Right atrium auricular region (tissue), 2 donors: ENCODE results near the gene ACRBP. TPM values are rescaled to one million over a fixed set of nuclear protein-coding genes. Genes with fewer than 3 reads are reported as not detected.

Experiments used
- DNase-seq: peaks from one replicate; pipeline ENCODE4 v3.0.0-alpha.2; 2019; ENCODE audit warnings: low spot score
- H3K27ac ChIP-seq, 2 donors: fragments of 200-600 bp; sonication (generic); 1 replicate in 1 of 2; 2 replicates in 1 of 2; pipeline ENCODE4 v1.5.1; 2016 to 2019
- H3K27me3 ChIP-seq, 2 donors: fragments of 200-600 bp; sonication (generic); one replicate each; pipeline versions ENCODE4 v1.5.1 to v1.6.0; 2017 to 2019
- H3K36me3 ChIP-seq: fragments of 200-600 bp; sonication (generic); one replicate; pipeline ENCODE4 v1.5.1; 2016
- H3K4me1 ChIP-seq, 2 donors: fragments of 200-600 bp; sonication (generic); one replicate each; pipeline versions ENCODE4 v1.5.1 to v1.6.0; 2017 to 2019
- H3K4me3 ChIP-seq, 2 donors: fragments of 200-600 bp; sonication (generic); 1 replicate in 1 of 2; 2 replicates in 1 of 2; pipeline ENCODE4 v1.5.1; 2017 to 2019; ENCODE audit warnings: mild to moderate bottlenecking in 1 of 2, moderate library complexity in 1 of 2
- H3K9me3 ChIP-seq, 2 donors: fragments of 200-600 bp; sonication (generic); one replicate each; pipeline ENCODE4 v1.5.1; 2019
- total RNA-seq, 2 donors: library from RNA; depleted of rRNA; stranded (reverse); fragments of >200 nt; gene quantifications; one replicate each; pipeline ENCODE4 v1.1.0, GENCODE V29; 2016
- TF ChIP-seq, protein P1 (sequence below), 2 donors: fragments of 200-600 bp; sonication (generic); IDR thresholded peaks; one replicate each; pipeline ENCODE4 v1.5.1; 2019; ENCODE audit warnings: antibody characterized with exemption in 2 of 2

ACRBP gene
- total RNA-seq, 2 donors from 2014 or later, result 0.43 TPM; not detected in 1

DNA sequence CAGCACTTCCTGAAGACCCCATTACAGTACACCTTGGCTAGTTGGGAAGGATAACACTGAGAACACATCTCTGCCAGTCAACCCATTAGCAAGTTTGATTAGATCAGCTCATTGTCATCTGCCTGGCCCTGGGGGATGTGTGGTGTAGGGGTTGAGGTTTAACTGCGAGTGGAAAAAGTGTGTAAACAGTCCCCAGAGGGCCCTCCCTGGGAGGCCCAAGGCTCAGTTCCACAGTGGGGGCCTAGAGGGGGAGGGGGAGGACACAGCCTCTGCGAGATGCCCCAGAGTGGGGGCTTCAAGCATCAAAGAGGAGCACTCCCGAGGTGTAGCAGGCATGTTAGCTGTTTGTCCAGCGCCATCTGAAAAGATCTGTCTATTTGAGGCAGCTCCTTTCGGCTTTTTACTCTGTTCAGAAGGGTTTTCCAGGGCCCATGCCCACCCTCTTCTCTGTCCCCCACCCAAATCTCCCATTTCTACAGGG, 11.8 kb downstream of the ACRBP start:
- TF ChIP-seq, protein P1, sequence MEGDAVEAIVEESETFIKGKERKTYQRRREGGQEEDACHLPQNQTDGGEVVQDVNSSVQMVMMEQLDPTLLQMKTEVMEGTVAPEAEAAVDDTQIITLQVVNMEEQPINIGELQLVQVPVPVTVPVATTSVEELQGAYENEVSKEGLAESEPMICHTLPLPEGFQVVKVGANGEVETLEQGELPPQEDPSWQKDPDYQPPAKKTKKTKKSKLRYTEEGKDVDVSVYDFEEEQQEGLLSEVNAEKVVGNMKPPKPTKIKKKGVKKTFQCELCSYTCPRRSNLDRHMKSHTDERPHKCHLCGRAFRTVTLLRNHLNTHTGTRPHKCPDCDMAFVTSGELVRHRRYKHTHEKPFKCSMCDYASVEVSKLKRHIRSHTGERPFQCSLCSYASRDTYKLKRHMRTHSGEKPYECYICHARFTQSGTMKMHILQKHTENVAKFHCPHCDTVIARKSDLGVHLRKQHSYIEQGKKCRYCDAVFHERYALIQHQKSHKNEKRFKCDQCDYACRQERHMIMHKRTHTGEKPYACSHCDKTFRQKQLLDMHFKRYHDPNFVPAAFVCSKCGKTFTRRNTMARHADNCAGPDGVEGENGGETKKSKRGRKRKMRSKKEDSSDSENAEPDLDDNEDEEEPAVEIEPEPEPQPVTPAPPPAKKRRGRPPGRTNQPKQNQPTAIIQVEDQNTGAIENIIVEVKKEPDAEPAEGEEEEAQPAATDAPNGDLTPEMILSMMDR (IDR thresholded peaks at IDR 0.05), result no peak
- no peak for DNase-seq
- H3K27ac ChIP-seq, result no peak overlapping the region
- no peaks in the 10 kb centered on the region for H3K27me3 ChIP-seq
- H3K4me1 ChIP-seq, result peaks cover 0 to 6% of the 10 kb centered on the region in 2 donors
- no peaks in the 10 kb centered on the region for H3K9me3 ChIP-seq
- no peaks in the 10 kb centered on the region for H3K36me3 ChIP-seq
- no peak overlapping the region for H3K4me3 ChIP-seq

GRCh38 chr12:6632026-6632983, 14.9 kb downstream of the ACRBP start:
- Histone ChIP-seq H3K27me3 (no peaks in the 10 kb centered on the region), H3K9me3 (no peaks in the 10 kb centered on the region), H3K4me1 (peaks cover 0 to 6% of the 10 kb centered on the region in 2 donors), H3K4me3 (no peak overlapping the region), H3K36me3 (no peaks in the 10 kb centered on the region), H3K27ac (no peak overlapping the region)
- TF ChIP-seq, protein P1 (IDR thresholded peaks at IDR 0.05), result no peak
- DNase-seq, result no peak

- Histone ChIP-seq H3K27me3 (no peaks in the 10 kb centered on the region), H3K9me3 (no peaks in the 10 kb centered on the region), H3K4me1 (peaks cover 0 to 6% of the 10 kb centered on the region in 2 donors), H3K36me3 (no peaks in the 10 kb centered on the region), H3K27ac (no peak overlapping the region), H3K4me3 (no peak overlapping the region)
- TF ChIP-seq, protein P1 (IDR thresholded peaks at IDR 0.05), result no peak
- no peak for DNase-seq
Observed at GRCh38 chr12:6631549-6631961, 15.7 kb downstream of the ACRBP start.

- TF ChIP-seq, protein P1 (IDR thresholded peaks at IDR 0.05), result no peak
- no peak overlapping the region for H3K27ac ChIP-seq
- H3K27me3 ChIP-seq, result no peaks in the 10 kb centered on the region
- DNase-seq, result no peak
- no peaks in the 10 kb centered on the region for H3K36me3 ChIP-seq
- peaks cover 0 to 6% of the 10 kb centered on the region in 2 donors for H3K4me1 ChIP-seq
- H3K4me3 ChIP-seq, result no peak overlapping the region
- H3K9me3 ChIP-seq, result no peaks in the 10 kb centered on the region
Observed at GRCh38 chr12:6630736-6631135, 16.5 kb downstream of the ACRBP start.

DNA sequence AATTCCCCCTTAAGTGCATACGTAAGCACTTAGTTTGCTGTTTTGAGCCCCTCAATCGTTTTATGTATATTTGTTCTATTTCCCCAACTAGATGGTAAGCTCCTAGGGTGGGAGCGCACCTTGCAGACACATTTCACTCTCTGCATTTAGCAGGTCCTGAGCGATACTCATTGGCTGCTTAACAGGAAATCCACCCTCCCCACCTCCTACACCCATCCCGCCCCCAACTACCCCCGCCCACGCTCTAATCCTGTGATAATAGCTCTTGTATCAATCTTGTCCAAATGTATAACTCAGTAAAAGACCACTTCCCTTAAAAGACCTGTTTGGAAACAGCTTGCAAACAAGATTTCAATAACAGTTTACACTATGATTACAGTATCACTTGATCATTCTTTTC, 19.6 kb downstream of the ACRBP start:
- Histone ChIP-seq H3K4me1 (peaks cover 0 to 6% of the 10 kb centered on the region in 2 donors), H3K9me3 (no peaks in the 10 kb centered on the region), H3K4me3 (no peak overlapping the region), H3K27me3 (no peaks in the 10 kb centered on the region), H3K27ac (no peak overlapping the region), H3K36me3 (no peaks in the 10 kb centered on the region)
- TF ChIP-seq, protein P1 (IDR thresholded peaks at IDR 0.05), result no peak
- DNase-seq, result no peak
